Parathyroid adenoma (tissue), 2 donors: ENCODE data around the gene RAB3IL1.

Source experiments
- H2AFZ ChIP-seq: fragments of 300-600 bp; sonication (generic); one replicate; pipeline ENCODE4 v1.7.0; 2017; ENCODE audit warnings: antibody characterized with exemption, mild to moderate bottlenecking
- H3K27ac ChIP-seq: fragments of 300-600 bp; sonication (generic); one replicate; pipeline ENCODE4 v1.7.0; 2017
- H3K27me3 ChIP-seq: fragments of 300-600 bp; sonication (generic); one replicate; pipeline ENCODE4 v1.7.0; 2017; ENCODE audit warnings: low read length; ENCODE audit not compliant: control insufficient read depth, insufficient read depth
- H3K36me3 ChIP-seq: fragments of 300-600 bp; sonication (generic); one replicate; pipeline ENCODE4 v1.7.0; 2017; ENCODE audit warnings: low read length; ENCODE audit not compliant: control insufficient read depth, insufficient read depth
- H3K4me1 ChIP-seq: fragments of 300-600 bp; sonication (generic); one replicate; pipeline ENCODE4 v1.7.0; 2017; ENCODE audit warnings: control low read depth
- H3K4me2 ChIP-seq: fragments of 300-600 bp; sonication (generic); one replicate; pipeline ENCODE4 v1.7.0; 2017; ENCODE audit warnings: low read length
- H3K4me3 ChIP-seq: fragments of 300-600 bp; sonication (generic); one replicate; pipeline ENCODE4 v1.7.0; 2017; ENCODE audit warnings: low read depth, low read length
- H3K79me2 ChIP-seq: fragments of 300-600 bp; sonication (generic); one replicate; pipeline ENCODE4 v1.7.0; 2017; ENCODE audit warnings: control low read depth
- H3K9ac ChIP-seq: fragments of 300-600 bp; sonication (generic); one replicate; pipeline ENCODE4 v1.7.0; 2017; ENCODE audit warnings: mild to moderate bottlenecking
- H3K9me3 ChIP-seq: fragments of 300-600 bp; sonication (generic); one replicate; pipeline ENCODE4 v1.7.0; 2017; ENCODE audit warnings: low read length; ENCODE audit not compliant: control insufficient read depth
- TF ChIP-seq, protein P1 (sequence below): fragments of 300-600 bp; sonication (generic); IDR thresholded peaks from one replicate; pipeline ENCODE4 v1.7.0; 2017; ENCODE audit warnings: antibody characterized with exemption, mild to moderate bottlenecking
- donor health status: primary hyperparathyroidism.

RAB3IL1 gene

DNA sequence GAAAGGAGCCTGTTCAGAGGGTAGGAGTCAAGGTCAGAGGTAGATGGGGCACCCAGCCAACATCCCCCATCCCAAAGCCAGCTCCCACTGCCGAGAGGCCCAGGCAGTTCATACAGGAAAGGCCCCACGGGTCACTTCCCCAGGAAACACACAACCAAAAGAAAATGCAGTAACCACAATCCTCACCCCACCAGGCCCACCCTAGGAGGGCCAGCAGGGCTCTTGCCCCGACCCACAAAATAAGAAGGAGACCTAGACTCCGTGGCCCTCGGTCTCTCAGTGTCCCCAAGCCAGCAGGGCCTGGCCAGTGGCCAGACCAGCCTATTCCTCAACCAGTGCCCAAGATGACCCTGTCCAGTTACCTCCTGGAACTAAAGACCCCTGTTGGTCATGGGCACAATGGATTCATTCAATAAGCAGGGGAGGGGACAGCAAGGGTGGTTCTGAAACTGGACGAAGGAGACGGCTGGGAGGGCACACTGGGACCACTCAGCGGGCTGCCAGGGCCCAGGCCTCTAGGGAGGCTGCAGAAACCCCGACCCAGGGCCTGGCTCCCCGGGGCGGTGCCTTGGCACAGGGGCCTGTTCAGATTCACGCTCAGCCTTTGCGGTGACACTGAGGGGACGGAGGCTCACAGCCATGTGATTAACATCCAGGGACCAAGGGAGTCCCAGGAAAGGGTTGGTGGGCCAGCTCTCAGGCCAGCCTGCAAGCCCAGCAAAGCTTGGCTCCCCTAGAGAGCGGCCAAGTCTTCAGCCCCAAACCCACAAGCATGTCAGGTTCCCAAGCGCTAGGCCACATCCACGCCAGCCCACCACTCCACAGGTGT is 5.5 kb downstream of the RAB3IL1 start:
- Histone ChIP-seq H3K36me3 (no peaks in the 10 kb centered on the region), H3K27me3 (no peaks in the 10 kb centered on the region), H3K4me2 (no peak overlapping the region), H3K9me3 (no peaks in the 10 kb centered on the region), H2AFZ (no peak overlapping the region), H3K9ac (no peak overlapping the region), H3K79me2 (no peaks in the 10 kb centered on the region), H3K4me3 (no peak overlapping the region), H3K4me1 (peaks cover 11% of the 10 kb centered on the region), H3K27ac (no peak overlapping the region)
- TF ChIP-seq, protein P1, sequence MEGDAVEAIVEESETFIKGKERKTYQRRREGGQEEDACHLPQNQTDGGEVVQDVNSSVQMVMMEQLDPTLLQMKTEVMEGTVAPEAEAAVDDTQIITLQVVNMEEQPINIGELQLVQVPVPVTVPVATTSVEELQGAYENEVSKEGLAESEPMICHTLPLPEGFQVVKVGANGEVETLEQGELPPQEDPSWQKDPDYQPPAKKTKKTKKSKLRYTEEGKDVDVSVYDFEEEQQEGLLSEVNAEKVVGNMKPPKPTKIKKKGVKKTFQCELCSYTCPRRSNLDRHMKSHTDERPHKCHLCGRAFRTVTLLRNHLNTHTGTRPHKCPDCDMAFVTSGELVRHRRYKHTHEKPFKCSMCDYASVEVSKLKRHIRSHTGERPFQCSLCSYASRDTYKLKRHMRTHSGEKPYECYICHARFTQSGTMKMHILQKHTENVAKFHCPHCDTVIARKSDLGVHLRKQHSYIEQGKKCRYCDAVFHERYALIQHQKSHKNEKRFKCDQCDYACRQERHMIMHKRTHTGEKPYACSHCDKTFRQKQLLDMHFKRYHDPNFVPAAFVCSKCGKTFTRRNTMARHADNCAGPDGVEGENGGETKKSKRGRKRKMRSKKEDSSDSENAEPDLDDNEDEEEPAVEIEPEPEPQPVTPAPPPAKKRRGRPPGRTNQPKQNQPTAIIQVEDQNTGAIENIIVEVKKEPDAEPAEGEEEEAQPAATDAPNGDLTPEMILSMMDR: no peak

DNA sequence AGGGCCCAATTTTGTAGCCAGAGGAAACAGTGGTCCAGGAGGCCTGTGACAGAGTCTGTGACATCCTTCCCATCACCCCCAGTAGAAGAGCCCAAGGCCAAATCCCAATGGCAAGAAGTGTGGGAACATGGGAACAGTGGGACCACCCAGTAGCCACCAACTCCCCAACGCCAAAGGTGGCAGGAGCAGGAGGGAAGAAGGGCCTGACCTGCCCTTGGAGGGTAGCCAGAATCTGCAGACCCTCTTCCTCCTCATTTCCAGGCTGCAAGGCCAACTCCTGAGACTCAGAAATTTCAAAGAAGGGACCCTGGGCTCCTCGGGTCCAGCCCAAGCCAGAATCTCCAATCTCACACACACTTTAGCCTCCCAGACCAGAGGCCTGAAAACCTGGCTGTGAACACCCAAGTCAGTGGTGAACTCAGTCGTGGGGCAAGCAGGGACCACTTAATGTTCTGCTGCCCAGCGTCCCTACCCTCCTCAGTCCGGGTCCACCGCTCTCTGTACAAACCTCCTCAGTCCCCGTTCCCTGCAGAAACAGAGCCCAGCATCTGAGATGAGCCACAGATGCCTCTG is 6.2 kb downstream of the RAB3IL1 start:
- H3K4me3 ChIP-seq: no peak overlapping the region
- no peaks in the 10 kb centered on the region for H3K79me2 ChIP-seq
- no peaks in the 10 kb centered on the region for H3K36me3 ChIP-seq
- no peaks in the 10 kb centered on the region for H3K9me3 ChIP-seq
- H3K9ac ChIP-seq: no peak overlapping the region
- H3K4me1 ChIP-seq: peaks cover 11% of the 10 kb centered on the region
- H3K27me3 ChIP-seq: no peaks in the 10 kb centered on the region
- TF ChIP-seq, protein P1: no peak
- no peak overlapping the region for H3K27ac ChIP-seq
- no peak overlapping the region for H2AFZ ChIP-seq
- no peak overlapping the region for H3K4me2 ChIP-seq

DNA sequence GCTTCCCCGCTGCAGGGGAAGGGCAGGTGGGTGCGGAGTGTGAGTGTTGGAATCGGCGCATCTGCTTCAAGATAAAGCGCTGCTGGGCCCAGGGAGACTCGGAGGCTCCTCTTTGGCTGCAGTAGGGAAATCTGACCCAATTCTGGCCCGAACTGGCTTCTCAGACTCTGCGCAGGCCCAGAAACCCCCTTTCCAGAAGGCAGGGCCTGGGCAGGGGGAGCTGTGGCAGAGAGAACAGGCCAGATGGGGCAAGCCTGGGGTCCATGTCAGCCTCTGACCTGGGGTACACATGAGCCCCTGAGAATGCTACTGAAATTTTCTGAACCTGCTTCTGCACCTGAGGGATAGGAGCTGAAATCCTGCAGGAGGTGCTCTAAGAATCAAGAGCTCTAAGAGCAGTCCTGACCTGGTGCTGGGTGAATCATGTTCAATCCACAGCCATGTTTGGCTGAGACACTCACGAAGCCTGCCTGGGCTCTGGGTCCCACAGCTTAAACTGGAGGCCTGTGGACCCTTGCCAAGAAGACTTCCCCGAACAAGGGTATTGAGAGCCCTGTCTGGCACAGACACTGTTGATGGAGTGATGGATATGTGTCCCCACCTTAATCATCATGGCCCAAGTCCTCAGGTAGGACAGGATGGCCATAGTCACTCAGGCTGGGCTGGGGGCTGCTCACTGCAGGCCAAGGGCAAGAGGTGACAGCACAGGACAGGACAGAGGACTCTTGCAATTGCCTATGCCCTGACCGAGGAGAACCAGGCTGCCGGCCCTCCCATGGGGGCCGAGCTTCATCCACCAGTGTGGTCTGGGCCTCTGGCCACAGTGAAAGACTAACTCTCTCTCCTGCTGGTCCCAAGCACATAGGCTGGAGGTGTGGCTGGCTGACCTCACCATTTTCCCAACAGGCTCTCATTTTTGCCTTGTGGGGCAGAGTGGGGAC is 6.9 kb downstream of the RAB3IL1 start:
- Histone ChIP-seq H3K9ac (no peak overlapping the region), H3K36me3 (no peaks in the 10 kb centered on the region), H3K27ac (no peak overlapping the region), H3K4me3 (no peak overlapping the region), H3K9me3 (no peaks in the 10 kb centered on the region), H3K79me2 (no peaks in the 10 kb centered on the region), H3K27me3 (no peaks in the 10 kb centered on the region), H2AFZ (no peak overlapping the region), H3K4me2 (no peak overlapping the region), H3K4me1 (peaks cover 11% of the 10 kb centered on the region)
- TF ChIP-seq, protein P1: no peak

DNA sequence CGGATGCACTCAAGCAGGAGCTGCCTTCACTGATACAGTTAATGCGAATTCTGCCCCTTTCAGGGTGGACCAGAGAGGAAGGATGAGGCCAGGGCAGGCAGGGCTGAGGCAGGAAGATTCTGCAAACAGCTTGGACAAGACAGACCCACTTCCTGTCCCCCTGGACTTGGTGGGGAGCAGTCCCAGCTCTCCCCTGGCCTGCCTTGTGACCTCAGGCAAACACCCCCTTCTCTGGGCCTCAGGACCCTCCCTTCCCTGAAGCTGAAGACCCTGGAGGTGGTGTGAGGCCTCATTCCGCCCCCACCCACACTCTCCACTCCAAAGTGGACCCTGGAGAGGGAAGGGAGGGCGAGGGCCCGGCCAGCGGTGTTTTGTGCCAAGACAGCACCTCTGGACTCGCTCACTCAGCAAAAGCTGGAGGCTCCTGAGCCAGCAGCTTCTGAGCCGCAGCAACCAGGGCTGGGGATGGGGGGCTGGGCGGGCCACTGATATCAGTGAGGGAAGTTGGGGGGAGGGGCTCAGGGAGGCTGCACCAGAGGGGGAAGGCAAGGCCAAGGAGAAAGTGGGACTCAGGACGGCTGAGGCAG is 8.5 kb downstream of the RAB3IL1 start:
- peak overlapping the region; percentile 68 for H2AFZ ChIP-seq
- H3K4me3 ChIP-seq: no peak overlapping the region
- H3K27ac ChIP-seq: peak overlapping the region; percentile 51
- no peaks in the 10 kb centered on the region for H3K79me2 ChIP-seq
- no peak overlapping the region for H3K9ac ChIP-seq
- no peaks in the 10 kb centered on the region for H3K9me3 ChIP-seq
- TF ChIP-seq, protein P1: no peak
- peaks cover 11% of the 10 kb centered on the region for H3K4me1 ChIP-seq
- no peaks in the 10 kb centered on the region for H3K27me3 ChIP-seq
- peak overlapping the region; percentile 28 for H3K4me2 ChIP-seq
- H3K36me3 ChIP-seq: no peaks in the 10 kb centered on the region
